Measurements from ENCODE around the gene ARHGAP32.

GRCh38 chr11:129045150-129045549 is 147.0 kb downstream of the ARHGAP32 start:
- TF ChIP-seq CTCF (IDR thresholded peaks at IDR 0.05): no peak
- no peak for TF ChIP-seq POLR2A (IDR thresholded peaks at IDR 0.05)

All from thyroid gland (tissue), 4 donors.